NCI-H1048 (cell line): ENCODE results near the gene LPAR5.
A peak's percentile ranks its signal among the peaks of the same experiment; 100 is the strongest.

Source experiments
- DNase-seq: peaks from one replicate; lab custom pipeline; 2025; lab: John Stamatoyannopoulos, UW

LPAR5 gene

DNA sequence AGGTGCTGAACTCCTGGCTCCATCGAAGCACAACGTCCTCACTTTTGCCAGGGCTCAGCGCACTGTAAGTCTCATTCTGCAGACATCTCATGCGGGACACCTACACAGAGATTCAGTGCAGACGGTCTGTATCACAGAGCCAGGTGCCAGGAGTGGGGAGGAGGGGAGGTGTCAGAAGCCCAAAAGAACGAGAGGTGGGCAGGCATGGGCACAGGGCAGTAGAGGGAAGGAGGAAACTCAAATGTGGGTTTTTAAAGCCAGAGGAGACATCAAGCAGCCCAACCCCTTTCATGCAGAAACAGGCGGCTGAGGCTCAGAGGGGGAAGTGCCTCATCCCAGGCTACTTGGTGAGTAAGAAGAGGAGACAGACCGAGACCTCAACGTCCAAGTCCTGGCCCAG lies 2.5 kb upstream of the LPAR5 start:
- DNase-seq = no peak

DNA sequence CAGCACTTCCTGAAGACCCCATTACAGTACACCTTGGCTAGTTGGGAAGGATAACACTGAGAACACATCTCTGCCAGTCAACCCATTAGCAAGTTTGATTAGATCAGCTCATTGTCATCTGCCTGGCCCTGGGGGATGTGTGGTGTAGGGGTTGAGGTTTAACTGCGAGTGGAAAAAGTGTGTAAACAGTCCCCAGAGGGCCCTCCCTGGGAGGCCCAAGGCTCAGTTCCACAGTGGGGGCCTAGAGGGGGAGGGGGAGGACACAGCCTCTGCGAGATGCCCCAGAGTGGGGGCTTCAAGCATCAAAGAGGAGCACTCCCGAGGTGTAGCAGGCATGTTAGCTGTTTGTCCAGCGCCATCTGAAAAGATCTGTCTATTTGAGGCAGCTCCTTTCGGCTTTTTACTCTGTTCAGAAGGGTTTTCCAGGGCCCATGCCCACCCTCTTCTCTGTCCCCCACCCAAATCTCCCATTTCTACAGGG lies 344 bp downstream of the LPAR5 start:
- DNase-seq = no peak

DNA sequence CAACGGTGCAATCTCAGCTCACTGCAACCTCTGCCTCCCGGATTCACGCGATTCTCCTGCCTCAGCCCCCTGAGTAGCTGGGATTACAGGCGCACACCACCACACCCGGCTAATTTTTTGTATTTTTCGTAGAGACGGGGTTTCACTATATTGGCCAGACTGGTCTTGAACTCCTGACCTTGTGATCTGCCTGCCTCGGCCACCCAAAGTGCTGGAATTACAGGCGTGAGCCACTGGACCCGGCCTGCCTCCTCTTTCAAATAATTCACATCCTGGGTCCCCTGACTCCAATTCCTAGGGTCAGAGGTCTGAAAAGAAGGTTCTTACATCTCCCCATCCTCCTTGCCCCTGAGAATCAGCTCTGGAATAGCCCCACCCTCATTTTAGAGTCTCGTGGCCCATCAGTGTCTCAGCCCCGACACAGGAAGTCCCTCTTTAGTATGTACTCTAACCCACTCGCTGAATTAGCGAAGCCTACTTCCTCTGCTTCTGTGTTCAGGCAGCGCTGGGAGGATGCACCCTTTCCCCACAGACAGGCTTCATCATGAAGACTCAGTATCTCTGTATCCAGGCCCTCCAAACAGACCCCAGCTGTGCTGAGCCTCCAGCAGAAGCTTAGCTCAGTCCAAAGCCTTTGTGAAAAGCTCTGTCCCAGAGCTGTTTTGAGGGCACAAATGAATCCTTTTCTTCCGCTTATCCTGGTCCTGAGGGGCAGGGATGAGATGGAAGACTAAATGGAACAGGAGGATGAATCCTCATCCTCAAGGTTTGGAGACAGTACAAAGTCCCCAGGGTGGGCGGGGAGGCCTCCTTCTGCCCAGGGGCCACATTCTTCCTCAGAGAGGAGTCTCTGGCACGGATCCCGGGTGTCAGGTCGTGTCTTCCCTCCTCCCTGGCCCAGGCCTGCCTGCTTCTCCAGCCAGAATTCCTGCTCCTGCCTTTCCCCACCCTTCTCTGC lies 3.5 kb downstream of the LPAR5 start:
- no peak for DNase-seq

DNA sequence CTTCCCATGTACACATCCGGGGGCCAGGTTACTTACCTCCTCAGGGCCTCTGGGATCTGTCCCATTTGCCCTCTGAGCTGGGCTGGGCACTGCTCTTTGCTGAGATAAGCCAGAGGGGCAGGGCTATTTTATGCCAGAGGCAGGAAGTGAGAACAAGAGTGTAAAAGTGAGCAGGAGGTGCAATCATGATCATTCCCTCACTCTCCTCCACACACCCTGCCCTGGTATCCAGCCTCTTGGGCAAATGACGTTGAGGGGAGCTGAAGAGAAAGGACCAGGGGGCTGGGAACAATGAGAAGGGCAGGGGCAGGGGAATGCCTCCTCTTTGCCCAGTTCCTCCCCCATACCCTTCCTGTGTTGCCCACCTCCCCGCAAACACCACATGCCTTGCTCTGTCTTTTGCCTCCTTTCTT lies 4.2 kb downstream of the LPAR5 start:
- no peak for DNase-seq

DNA sequence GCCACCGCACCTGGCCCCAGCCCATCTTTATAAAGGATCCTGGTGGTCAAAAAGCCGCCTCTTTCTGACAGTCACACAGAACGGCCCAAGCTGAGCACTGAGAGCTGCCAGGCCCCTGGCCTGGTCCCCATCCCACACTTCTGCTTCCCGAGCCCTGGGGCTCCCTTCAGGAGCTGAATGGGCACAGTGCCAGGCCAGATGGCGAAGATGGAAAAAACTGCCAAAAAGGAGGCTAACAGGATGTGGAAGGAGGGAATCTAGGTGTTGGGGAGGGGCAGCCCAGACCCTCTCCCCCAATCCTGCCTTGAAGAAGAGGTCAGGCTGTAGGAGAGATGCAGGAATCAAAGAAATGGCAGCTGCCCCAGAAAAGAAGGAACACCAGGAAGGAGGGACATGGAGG lies 5.0 kb downstream of the LPAR5 start:
- no peak for DNase-seq

DNA sequence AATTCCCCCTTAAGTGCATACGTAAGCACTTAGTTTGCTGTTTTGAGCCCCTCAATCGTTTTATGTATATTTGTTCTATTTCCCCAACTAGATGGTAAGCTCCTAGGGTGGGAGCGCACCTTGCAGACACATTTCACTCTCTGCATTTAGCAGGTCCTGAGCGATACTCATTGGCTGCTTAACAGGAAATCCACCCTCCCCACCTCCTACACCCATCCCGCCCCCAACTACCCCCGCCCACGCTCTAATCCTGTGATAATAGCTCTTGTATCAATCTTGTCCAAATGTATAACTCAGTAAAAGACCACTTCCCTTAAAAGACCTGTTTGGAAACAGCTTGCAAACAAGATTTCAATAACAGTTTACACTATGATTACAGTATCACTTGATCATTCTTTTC lies 8.1 kb downstream of the LPAR5 start:
- DNase-seq = no peak

DNA sequence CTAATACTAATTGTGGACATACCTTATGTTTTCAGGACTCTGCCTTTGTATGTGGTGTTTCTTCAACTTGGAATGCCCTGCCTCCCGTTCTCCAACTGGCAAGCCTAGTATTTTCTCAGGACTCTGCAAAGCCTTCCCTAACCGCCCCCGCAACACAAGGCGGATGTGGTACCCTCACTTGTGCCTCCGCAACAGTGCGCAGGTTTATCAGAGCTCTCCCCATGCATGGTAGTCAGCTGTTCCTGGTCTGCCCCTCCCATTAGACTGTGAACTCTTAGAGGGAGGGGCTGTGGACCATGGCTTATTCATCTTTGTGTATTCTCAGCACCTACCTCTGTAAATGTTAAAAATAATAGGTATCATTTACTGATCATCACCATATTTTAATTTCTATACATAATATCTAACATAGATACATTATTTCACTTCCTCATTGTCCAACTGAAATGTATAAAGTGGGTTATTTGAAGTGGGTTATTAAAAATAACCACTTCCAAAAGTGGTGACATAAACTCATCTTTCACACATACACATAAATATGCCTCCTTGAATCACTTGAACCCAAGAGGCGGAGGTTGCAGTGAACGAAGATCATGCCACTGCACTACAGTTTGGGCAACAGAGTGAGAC lies 9.0 kb downstream of the LPAR5 start:
- no peak for DNase-seq

DNA sequence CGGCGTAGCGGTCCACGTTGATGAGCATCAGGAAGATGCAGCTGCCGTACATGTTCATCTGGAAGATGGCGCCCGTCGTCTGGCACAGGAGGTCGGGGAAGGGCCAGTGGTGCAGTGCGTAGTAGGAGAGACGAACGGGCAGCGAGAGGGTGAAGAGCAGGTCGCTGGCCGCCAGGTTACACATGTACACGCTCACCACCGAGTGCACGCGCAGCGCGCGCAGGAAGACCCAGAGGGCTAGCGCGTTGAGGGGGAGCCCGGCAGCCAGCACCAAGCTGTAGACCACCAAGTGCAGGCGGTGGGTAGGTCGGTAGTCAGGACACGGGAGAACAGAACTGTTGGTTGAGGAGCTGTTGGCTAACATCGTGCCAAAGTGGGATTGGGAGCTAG lies 14.9 kb downstream of the LPAR5 start:
- no peak for DNase-seq

DNA sequence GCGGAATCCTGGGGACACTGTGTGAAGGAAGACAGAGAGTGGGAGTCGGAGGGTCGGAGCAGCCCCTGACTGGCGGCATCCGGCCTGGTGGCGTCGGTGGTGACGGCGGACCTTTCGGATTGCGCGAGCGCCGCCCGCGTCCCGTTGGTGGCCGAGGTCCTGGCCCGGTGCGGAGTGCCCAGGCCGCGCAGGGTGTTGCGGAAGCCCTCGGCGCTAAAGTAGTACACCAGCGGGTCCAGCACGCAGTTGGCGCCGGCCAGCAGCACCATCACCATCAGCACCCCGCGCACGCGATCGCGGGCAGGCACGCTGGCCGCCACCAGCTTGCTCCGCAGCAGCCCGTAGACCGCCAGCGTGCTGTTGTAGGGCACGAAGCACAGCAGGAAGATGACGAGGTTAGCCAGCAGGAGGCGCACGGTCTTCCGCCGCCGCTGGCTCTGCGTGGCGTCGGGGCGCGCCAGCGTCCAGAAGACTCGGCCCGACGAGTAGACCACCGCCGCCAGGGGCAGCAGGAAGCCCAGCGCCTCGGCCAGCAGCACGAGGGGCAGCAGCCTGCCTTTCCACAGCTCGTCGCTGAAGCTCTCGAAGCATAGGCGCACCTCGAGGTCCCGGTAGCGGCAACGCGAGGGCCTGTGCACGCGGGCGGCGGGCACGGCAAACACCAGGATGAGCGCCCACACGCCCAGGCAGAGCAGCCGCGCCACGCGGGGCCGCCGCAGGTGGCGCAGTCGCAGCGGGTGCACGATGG lies 15.4 kb downstream of the LPAR5 start:
- DNase-seq = no peak

DNA sequence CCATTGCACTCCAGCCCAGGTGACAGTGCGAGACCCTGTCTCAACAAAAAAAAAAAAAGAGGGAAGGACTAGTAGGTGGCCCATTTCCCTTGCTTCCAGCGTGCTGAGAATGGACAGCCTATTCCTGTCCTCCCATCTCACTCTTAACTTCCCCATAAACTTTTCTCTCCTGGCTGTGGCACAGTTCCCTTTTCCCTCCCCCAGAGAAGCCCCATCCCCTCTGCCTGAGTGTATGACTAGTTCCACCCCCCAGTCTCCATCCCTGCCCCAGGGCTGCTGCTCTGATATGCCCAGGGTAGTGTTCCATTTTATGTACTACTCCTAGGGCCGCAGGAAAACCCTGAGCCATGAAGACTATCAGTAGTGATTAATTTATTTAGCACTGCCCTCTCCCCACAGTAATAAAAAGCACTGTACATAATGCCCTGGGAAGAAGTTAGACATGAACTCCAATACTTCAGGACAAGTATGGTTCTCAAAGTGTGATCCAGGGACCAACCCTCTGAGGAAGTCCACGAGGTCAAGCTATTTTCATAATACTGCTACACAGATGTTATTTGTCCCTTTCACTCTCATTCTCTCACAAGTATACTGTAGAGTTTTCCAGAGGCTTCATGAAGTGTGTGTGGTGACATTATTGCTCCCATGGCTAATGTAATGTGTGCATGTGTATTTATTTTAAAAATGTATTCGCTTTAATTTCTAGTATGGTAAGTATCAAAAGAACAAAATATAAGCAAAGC lies 17.1 kb downstream of the LPAR5 start:
- DNase-seq = no peak

DNA sequence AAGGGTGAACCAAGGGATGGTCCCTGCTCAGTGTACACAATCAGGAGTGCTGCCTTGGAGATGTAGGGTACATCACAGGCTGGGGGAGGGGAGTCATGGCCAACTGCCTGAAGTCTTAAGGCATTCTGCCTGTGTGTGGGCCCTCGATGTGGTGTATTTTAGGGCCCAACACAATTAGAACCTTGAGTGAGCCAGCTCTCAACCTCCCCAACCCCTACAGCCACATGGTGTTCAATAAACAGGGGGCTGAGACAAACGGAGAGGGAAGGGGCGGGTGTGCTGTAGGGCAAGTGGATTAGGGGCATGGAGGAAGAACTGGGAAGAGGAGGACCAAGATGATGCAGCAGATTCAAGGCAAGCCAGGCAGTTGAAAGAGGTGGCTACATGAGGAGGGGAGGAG lies 20.0 kb downstream of the LPAR5 start:
- no peak for DNase-seq

DNA sequence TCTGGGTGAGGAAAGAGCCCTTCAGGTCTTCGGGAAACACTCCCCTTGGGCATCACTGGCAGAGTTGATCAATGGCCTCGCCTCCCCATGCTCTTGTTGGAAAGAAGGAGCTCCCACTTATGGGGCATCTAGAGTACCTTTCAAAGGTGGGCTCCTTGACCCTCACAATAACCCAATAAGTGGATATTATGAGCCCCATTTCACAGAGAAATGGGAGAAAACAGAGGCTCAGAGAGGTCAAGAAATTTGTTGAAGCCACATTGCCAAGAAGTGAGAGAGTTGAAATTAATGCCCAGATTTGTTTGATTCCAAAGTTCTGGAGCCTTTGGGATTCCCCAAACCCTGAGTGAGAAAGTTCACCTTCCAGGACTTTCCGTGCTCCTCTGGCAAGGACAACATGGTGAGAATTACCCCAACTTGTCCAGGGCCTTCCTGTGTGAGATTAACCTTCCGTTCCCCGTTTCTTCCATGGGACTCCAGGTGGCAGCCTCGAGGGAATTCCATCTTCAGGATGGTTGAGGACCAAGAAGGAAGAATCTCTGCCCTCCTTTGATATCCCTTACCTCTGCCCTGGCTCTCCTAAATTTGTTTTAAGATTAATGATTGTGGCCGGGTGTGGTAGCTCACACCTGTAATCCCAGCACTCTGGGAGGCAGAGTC lies 21.1 kb downstream of the LPAR5 start:
- DNase-seq = no peak

DNA sequence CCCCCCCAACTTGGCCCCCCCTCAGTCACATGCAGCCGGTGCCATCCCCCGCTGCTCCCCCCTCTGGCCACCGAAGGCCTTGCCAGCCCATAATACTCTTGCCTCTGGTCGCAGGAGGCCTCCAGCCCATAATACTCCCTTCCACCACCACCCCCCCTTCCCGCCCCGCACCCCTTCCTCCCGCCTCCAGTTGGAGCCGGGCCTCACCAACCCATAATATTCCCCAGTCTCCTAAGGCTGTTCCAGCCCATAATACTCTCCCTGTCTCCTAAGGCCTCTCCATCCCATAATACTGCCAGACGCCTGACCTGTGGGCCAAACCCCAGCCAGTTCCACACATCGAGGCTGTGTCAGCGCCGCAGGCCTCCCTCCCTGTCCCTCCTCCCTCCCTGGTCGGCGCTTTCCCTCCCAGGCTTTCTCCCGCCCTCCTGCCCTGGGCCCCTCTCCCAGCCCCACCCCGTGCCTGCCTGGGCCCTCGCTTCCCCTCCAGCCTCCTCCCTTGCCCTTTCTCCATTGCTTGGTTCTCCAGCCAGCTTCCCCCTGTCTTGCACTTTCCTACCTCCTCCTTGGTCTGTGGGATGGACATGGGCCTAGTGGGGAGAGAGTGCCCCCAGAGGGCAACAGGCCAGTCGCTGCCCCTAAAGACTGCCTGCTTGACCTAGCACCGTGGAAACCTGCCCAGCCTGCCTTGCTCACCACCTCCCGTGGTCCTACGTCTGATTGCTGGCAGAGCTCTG lies 21.8 kb downstream of the LPAR5 start:
- peak; percentile 54 for DNase-seq

DNA sequence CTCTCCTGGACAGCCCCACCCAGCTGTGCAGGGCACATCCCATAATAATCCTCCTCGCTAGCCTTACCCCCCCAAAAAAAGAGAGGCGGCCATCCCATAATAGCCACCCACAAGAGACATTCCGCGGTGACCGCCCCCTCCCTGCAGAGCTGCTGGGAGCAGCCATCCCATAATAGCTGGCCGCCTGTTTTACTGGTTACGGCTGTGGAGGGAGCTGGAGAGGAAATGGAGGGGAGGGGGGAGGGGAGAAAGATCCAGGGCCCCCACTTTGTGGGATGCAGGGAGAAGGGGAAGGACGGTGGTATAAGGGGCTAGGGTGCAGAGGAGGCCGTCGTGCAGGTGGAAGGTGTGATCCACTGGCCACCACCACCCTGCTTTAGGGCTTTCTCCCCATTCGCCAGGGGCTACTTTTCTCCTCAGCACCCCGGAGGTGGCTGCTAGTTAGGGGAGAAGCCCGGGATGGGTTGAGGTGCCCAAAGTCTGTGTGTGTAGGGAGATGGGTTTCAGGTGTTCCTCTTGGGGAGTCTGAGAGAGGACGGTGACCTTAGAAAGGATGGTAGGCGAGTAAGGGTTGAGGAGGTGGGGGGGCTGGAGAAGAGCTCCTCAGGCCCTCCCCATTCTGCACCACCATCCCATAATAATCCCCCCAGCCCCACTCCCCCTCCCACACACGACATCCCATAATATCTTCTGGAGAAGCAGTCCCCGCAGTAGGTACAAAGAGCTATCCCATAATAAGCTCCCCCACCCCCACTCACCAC lies 22.6 kb downstream of the LPAR5 start:
- DNase-seq = peak; percentile 54

DNA sequence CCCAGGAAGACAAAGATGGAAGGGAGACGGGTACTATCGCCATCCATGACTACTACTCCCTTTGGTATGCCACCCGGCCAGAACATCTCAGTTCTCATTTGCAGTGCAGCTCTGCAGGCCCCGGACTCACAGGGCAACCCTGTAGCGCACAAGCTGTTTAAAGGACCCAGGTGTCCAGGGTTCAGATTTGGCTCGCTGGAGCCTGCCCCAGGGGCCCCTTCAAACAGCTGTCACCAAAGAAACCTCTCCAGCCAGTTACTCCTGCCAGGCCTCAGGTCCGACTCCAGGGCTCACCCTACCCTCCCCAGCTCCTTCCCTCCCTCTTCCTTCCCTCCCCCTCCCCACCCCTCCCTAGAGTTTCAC lies 23.1 kb downstream of the LPAR5 start:
- DNase-seq = no peak

DNA sequence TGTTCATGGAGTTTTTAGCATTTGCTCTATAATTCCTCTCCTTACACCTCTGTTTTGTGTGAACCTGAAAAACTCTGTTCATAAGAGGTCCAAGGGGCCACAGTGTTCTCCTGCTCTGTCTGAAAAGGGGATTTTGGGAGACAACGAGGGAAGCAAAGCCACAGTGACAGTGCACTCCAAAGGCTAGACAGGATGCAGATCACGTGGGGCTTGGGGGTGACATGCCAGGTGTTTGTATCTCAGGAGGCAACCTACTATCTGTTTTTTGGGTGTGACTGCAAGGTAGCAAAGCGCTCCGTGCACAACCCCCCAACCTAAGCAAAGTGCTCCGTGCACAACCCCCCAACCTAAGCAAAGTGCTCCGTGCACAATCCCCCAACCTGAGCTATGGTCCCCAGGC lies 23.5 kb downstream of the LPAR5 start:
- DNase-seq = no peak

DNA sequence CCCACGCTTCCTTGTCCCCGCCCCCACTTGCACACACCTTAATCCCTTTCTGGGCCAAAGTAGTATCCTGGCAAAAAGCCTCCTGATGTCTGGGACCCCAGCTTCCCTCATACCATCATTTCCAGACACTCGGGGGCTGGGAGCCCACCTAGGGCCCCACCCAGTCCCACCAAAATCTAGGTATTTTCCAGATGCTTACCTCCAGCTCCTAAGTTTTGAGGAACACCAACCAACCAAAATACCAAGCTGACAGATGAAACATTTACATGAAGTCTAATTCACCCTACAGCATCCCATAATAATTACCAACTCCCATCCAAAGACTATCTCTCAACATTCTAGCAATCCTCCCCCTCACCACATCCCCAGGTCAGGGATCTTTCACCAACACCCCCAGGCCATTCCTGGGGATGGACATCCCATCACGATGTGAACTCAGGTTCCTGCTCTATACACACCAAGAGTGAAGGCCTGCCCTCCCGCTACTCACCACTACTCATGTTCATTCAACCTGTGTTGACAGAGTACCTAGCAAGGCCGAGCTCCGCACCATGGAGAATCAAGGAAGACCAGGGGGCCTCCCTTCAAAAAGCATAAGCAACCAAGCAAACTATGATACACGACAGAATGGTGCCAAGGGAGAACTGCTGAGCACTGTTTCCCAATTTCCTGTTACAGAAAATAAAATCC lies 27.0 kb downstream of the LPAR5 start:
- DNase-seq = no peak

DNA sequence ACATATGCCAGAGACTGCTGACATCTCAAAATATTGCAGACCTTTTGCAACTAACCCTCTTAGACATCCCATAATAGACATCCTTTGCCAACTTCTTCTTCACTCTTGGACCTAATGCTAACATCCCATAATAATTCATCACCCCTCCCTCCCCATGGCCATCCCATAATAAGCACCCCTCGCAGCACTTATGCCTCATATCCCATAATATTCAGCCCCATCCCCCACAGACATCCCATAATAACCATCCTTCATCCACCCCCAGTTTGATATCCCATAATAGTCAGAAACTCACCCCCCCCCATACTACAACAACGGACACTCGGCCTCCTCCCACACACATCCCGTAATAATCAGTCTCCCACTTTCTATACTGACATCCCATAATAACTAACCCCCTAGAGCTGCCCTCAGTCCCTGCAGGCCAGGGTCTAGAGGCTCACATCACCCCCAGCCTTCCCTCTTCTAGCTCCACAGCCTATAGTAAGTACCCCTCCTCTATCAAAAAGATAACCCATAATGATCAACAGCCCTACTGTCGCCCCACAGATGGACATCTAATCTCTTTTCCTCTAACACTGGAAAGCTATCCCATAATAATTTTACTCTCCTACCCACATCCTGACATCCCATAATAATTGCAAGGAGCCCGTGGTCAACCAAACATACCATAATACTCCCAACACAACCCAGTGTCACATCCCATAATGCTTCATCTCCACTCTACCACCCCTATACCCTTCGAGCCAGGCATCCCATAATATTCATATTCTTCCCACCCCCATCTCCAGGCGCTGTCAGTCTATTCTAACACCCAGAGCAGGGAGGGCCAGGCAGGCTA lies 27.8 kb downstream of the LPAR5 start:
- DNase-seq = peak; percentile 48
